K562 (cell line): ENCODE results near the gene PSEN1. TPM values are rescaled to one million over a fixed set of nuclear protein-coding genes. Genes with fewer than 3 reads are reported as not detected.

Experiments used
- ATAC-seq: fragments of 200-7000 bp; cut with Tn5 transposase; 3 replicates; pipeline ENCODE4 v1.9.1; 2020; ENCODE audit warnings: moderate library complexity
- BruUV-seq: library from RNA; stranded (reverse); fragments of 400-500 nt; replicated peaks from 2 replicates; lab custom pipeline; 2021; lab: Mats Ljungman, UMichigan
- CTCF ChIA-PET: fragments of 300-600 bp; formaldehyde crosslinking; extraction: SDS; loops from one replicate; lab custom pipeline; 2021; ENCODE audit warnings: low intra/inter-chr PET ratio; lab: Yijun Ruan, JAX
- POLR2A ChIA-PET: fragments of 300-600, 350-650 bp; sonication (Branson Sonifier 250); formaldehyde crosslinking; extraction: SDS; loops from one replicate; lab custom pipeline; 2021; ENCODE audit warnings: antibody characterized with exemption, inconsistent platforms; lab: Yijun Ruan, JAX
- DNase-seq, 4 experiments: peaks; one replicate each; pipeline versions ENCODE4 v3.0.0 to v3.0.0-alpha.2; 2011 to 2018; ENCODE audit warnings: low spot score in 3 of 4, mixed read lengths in 3 of 4; ENCODE audit errors: extremely low read depth in 1 of 4
- FAIRE-seq: peaks from 2 replicates; lab custom pipeline; 2011; peaks lifted over from hg19 to GRCh38; lab: Jason Lieb, UNC
- H2AFZ ChIP-seq: 2 replicates; pipeline ENCODE4 v1.6.0; 2011; ENCODE audit warnings: low read depth, low read length, control low read depth, inconsistent platforms
- H3K27ac ChIP-seq: fragments of 200-600 bp; 3 replicates; pipeline ENCODE4 v1.8.0; 2011; ENCODE audit warnings: low read depth, mild to moderate bottlenecking, control low read depth, inconsistent platforms, low read length, moderate library complexity, mixed read lengths; ENCODE audit errors: extremely low read depth
- H3K27me3 ChIP-seq, 2 experiments: fragments of 300-600 bp in 1 of 2; 2 replicates in 1 of 2; 3 replicates in 1 of 2; pipeline versions ENCODE4 v1.6.0 to v1.8.0; 2011; ENCODE audit warnings: inconsistent platforms in 2 of 2, low read length in 2 of 2, mild to moderate bottlenecking in 1 of 2, mixed read lengths in 1 of 2, moderate library complexity in 1 of 2; ENCODE audit not compliant: control insufficient read depth in 2 of 2, insufficient read depth in 2 of 2
- H3K36me3 ChIP-seq: fragments of 300-600 bp; 3 replicates; pipeline ENCODE4 v1.8.0; 2011; ENCODE audit warnings: mild to moderate bottlenecking, low read length, inconsistent platforms; ENCODE audit not compliant: control insufficient read depth, insufficient read depth
- H3K4me1 ChIP-seq, 2 experiments: fragments of 200-600 bp in 1 of 2; replicated peaks in 1 of 2; 2 replicates in 1 of 2; 3 replicates in 1 of 2; pipeline versions ENCODE4 v1.5.1 to v1.8.0; 2011; ENCODE audit warnings: inconsistent platforms in 2 of 2, low read length in 2 of 2, mild to moderate bottlenecking in 1 of 2, mixed read lengths in 1 of 2, moderate library complexity in 1 of 2; ENCODE audit not compliant: control insufficient read depth in 2 of 2, insufficient read depth in 2 of 2
- H3K4me2 ChIP-seq: 2 replicates; pipeline ENCODE4 v1.6.1; 2011; ENCODE audit warnings: low read length, control low read depth, inconsistent platforms, mixed read lengths; ENCODE audit not compliant: insufficient read depth
- H3K4me3 ChIP-seq: fragments of 200-600 bp; sonication (generic), shearing (Covaris generic); 2 replicates; pipeline ENCODE4 v1.5.1; 2016; ENCODE audit warnings: control low read depth, inconsistent platforms
- H3K79me2 ChIP-seq: fragments of 200-600 bp; 3 replicates; pipeline ENCODE4 v1.8.0; 2011; ENCODE audit warnings: low read length, inconsistent platforms; ENCODE audit not compliant: control insufficient read depth, insufficient read depth
- H3K9ac ChIP-seq, 2 experiments: 2 replicates each; pipeline versions ENCODE4 v1.6.0 to v1.6.1; 2011; ENCODE audit warnings: low read depth in 2 of 2, low read length in 2 of 2, control low read depth in 1 of 2, inconsistent platforms in 1 of 2, mild to moderate bottlenecking in 1 of 2, mixed read lengths in 1 of 2; ENCODE audit not compliant: insufficient read depth in 1 of 2
- H3K9me1 ChIP-seq: one replicate; pipeline ENCODE4 v1.6.0; 2011; ENCODE audit warnings: inconsistent platforms, mild to moderate bottlenecking, low read length, moderate library complexity; ENCODE audit not compliant: control insufficient read depth, insufficient read depth
- H3K9me3 ChIP-seq: replicated peaks from 2 replicates; pipeline ENCODE4 v1.5.1; 2011; ENCODE audit warnings: low read depth, low read length, inconsistent platforms; ENCODE audit not compliant: control insufficient read depth, insufficient read depth
- H4K20me1 ChIP-seq: replicated peaks from 2 replicates; pipeline ENCODE4 v1.6.1; 2011; ENCODE audit warnings: low read length, inconsistent platforms, mixed read lengths; ENCODE audit not compliant: control insufficient read depth, insufficient read depth
- ESRRB ChIP-seq: fragments of 250-450 bp; sonication (Bioruptor Pico); IDR thresholded peaks from 2 replicates; pipeline ENCODE4 v1.5.0; 2020; ENCODE audit warnings: mild to moderate bottlenecking, moderate library complexity, borderline replicate concordance
- JUND ChIP-seq, 2 experiments: IDR thresholded peaks; 2 replicates in 1 of 2; 3 replicates in 1 of 2; pipeline ENCODE4 v1.6.1; 2011; ENCODE audit warnings: borderline replicate concordance in 2 of 2, low read depth in 2 of 2, low read length in 2 of 2, improper control_type of control experiment in 1 of 2, missing biosample characterization in 1 of 2, missing genetic modification characterization in 1 of 2, missing genetic modification reagents in 1 of 2
- RBBP5 ChIP-seq: fragments of 200-600 bp; sonication (generic); IDR thresholded peaks from 2 replicates; pipeline ENCODE4 v1.6.1; 2012; ENCODE audit warnings: borderline replicate concordance, mild to moderate bottlenecking, low read length, control low read depth, inconsistent platforms; ENCODE audit not compliant: insufficient read depth, poor library complexity, severe bottlenecking
- SP1 ChIP-seq: sonication (generic); formaldehyde crosslinking; IDR thresholded peaks from 2 replicates; pipeline ENCODE4 v1.8.1; 2022; ENCODE audit warnings: mild to moderate bottlenecking, missing genetic modification reagents
- ZC3H4 ChIP-seq: sonication (generic); formaldehyde crosslinking; IDR thresholded peaks from 2 replicates; pipeline ENCODE4 v1.9.0; 2021; ENCODE audit warnings: missing genetic modification reagents, borderline replicate concordance
- WGBS: fragments of 100-300 bp; shearing (Covaris generic); methylation state at CpG from one replicate; pipeline ENCODE4 v1.1.6; 2016; ENCODE audit warnings: low coverage, mixed read lengths; ENCODE audit not compliant: insufficient coverage; ENCODE audit errors: missing lambda C conversion rate; 5-methylcytosine and 5-hydroxymethylcytosine counted together
- in situ Hi-C: fragments of 300-500 bp; cut with MboI; formaldehyde crosslinking; loops from 4 replicates; pipeline ENCODE4 v1.15.0; 2018; ENCODE audit warnings: inconsistent platforms, mixed read lengths
- intact Hi-C: fragments of 100-400 bp; cut with micrococcal nuclease; formaldehyde crosslinking; loops from 2 replicates; pipeline ENCODE4 v1.14.2; 2022
- polyA plus RNA-seq, 8 experiments: library from polyadenylated mRNA; depleted of rRNA in 4 of 8; stranded (reverse) in 5 of 8; unstranded in 3 of 8; fragments of >200 nt; fragmentation: Nextera tagmentation in 2 of 8; fragmentation: Illumina TruSeq in 1 of 8; extraction: Ambion mirVana in 2 of 8; extraction: Trizol in 1 of 8; gene quantifications; 2 replicates each; pipeline versions ENCODE4 v1.2.1 to v1.2.3, GENCODE V29; 2011 to 2014; ENCODE audit warnings: inconsistent platforms in 1 of 8, missing spikeins in 1 of 8
- total RNA-seq, 7 experiments: library from RNA; depleted of rRNA in 6 of 7; stranded (reverse); fragments of >200 nt in 6 of 7; fragmentation: Illumina TruSeq in 2 of 7; extraction: Trizol in 2 of 7; gene quantifications; 2 replicates each; pipeline versions ENCODE4 v1.2.1 to v1.2.3, GENCODE V29; 2011 to 2021; ENCODE audit warnings: low replicate concordance in 1 of 7
- TF ChIP-seq, protein P1 (sequence below): fragments of 450-650 bp; IDR thresholded peaks from 2 replicates; pipeline ENCODE4 v1.6.1; 2016; ENCODE audit warnings: antibody characterized with exemption
- TF ChIP-seq, protein P2 (sequence below), 2 experiments: fragments of 450-650 bp in 1 of 2; sonication (generic) in 1 of 2; formaldehyde crosslinking in 1 of 2; IDR thresholded peaks in 1 of 2; conservative IDR thresholded peaks in 1 of 2; 2 replicates each; pipeline versions ENCODE4 v1.6.1 to v1.8.1; 2016 to 2023; ENCODE audit warnings: mild to moderate bottlenecking in 2 of 2, moderate library complexity in 2 of 2, inconsistent platforms in 1 of 2, missing genetic modification reagents in 1 of 2
- TF ChIP-seq, protein P3 (sequence below), 2 experiments: IDR thresholded peaks; 2 replicates each; pipeline ENCODE4 v1.6.1; 2012; ENCODE audit warnings: improper control_type of control experiment in 2 of 2, low read depth in 2 of 2, low read length in 2 of 2, borderline replicate concordance in 1 of 2

Gene PSEN1
- total and polyA plus RNA-seq, 9 of the 15 experiments (the other 6 are each of a cell fraction or from before 2014, with no cell fraction given): 6.5 to 25.2 (median 14.3) TPM

GRCh38 chr14:73225496-73225895, 89.2 kb downstream of the PSEN1 start:
- 61% methylated on average over 4 of the region's 4 CpGs for WGBS
- FAIRE-seq (no peak), DNase-seq (no peak), ATAC-seq (no peak)
- no peak overlapping the region for H2AFZ ChIP-seq
- no peak overlapping the region for H3K27ac ChIP-seq
- BruUV-seq: no TSS peak
- intact Hi-C loops: no loop called here
- no peaks in the 10 kb centered on the region for H3K9me1 ChIP-seq
- no peak overlapping the region for H3K4me3 ChIP-seq
- ChIA-PET POLR2A (no interaction called here), CTCF (no interaction called here)
- no peaks in the 10 kb centered on the region for H3K79me2 ChIP-seq
- H3K9me3 ChIP-seq: no peaks in the 10 kb centered on the region
- no peaks in the 10 kb centered on the region for H3K27me3 ChIP-seq
- TF ChIP-seq, protein P1, sequence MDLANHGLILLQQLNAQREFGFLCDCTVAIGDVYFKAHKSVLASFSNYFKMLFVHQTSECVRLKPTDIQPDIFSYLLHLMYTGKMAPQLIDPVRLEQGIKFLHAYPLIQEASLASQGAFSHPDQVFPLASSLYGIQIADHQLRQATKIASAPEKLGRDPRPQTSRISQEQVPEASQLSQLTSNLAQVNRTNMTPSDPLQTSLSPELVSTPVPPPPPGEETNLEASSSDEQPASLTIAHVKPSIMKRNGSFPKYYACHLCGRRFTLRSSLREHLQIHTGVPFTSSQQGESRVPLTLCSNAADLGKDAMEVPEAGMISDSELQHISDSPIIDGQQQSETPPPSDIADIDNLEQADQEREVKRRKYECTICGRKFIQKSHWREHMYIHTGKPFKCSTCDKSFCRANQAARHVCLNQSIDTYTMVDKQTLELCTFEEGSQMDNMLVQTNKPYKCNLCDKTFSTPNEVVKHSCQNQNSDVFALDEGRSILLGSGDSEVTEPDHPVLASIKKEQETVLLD: no peak
- TF ChIP-seq, protein P2, sequence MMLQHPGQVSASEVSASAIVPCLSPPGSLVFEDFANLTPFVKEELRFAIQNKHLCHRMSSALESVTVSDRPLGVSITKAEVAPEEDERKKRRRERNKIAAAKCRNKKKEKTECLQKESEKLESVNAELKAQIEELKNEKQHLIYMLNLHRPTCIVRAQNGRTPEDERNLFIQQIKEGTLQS (IDR thresholded peaks at IDR 0.05): 0 out of 2 replicates have a peak, but pooled peaks have one; percentile 19
- TF ChIP-seq, protein P2 (CRISPR knock-in tag; conservative IDR thresholded peaks at IDR 0.05): no peak
- TF ChIP-seq ESRRB (CRISPR knock-in tag) (no peak), RBBP5 (no peak), JUND (IDR thresholded peaks at IDR 0.05; ENCODE audit: borderline replicate concordance, low read depth, low read length) (no peak), JUND (tag; IDR thresholded peaks at IDR 0.05; ENCODE audit: borderline replicate concordance, low read depth, low read length) (no peak), ZC3H4 (CRISPR knock-in tag) (no peak), SP1 (CRISPR knock-in tag) (no peak)
- TF ChIP-seq, protein P3, sequence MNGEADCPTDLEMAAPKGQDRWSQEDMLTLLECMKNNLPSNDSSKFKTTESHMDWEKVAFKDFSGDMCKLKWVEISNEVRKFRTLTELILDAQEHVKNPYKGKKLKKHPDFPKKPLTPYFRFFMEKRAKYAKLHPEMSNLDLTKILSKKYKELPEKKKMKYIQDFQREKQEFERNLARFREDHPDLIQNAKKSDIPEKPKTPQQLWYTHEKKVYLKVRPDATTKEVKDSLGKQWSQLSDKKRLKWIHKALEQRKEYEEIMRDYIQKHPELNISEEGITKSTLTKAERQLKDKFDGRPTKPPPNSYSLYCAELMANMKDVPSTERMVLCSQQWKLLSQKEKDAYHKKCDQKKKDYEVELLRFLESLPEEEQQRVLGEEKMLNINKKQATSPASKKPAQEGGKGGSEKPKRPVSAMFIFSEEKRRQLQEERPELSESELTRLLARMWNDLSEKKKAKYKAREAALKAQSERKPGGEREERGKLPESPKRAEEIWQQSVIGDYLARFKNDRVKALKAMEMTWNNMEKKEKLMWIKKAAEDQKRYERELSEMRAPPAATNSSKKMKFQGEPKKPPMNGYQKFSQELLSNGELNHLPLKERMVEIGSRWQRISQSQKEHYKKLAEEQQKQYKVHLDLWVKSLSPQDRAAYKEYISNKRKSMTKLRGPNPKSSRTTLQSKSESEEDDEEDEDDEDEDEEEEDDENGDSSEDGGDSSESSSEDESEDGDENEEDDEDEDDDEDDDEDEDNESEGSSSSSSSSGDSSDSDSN (IDR thresholded peaks at IDR 0.05; ENCODE audit: borderline replicate concordance in 1 of 2, low read depth in 2 of 2, low read length in 2 of 2): no peak
- no peak overlapping the region for H3K4me2 ChIP-seq
- H4K20me1 ChIP-seq: no peaks in the 10 kb centered on the region
- H3K36me3 ChIP-seq: peaks cover 10% of the 10 kb centered on the region; the same call in 1 of the 3 replicates
- H3K4me1 ChIP-seq: peaks cover 0 to 6% of the 10 kb centered on the region in 2 experiments; a peak in 2 of 5 replicates
- in situ Hi-C loops: no loop called here
- H3K9ac ChIP-seq: no peak overlapping the region
